GM23248 (cell line): Measurements from ENCODE around the gene TRIM25. TPM values are rescaled to one million over a fixed set of nuclear protein-coding genes. Genes with fewer than 3 reads are reported as not detected.

Experiments used
- DNase-seq: peaks from one replicate; pipeline ENCODE4 v3.0.0-alpha.2; 2015
- H2AFZ ChIP-seq: fragments of 200-600 bp; sonication (generic); 2 replicates; pipeline ENCODE4 v1.6.1; 2016; ENCODE audit warnings: antibody characterized with exemption
- H3F3A ChIP-seq: fragments of 200-600 bp; sonication (generic); 2 replicates; pipeline ENCODE4 v1.6.1; 2016; ENCODE audit warnings: mild to moderate bottlenecking, antibody characterized with exemption, mixed run types; ENCODE audit not compliant: insufficient read depth
- H3K27ac ChIP-seq: fragments of 200-600 bp; sonication (generic); 2 replicates; pipeline ENCODE4 v1.5.1; 2016; ENCODE audit warnings: mild to moderate bottlenecking
- H3K27me3 ChIP-seq: fragments of 200-600 bp; sonication (generic); replicated peaks from 2 replicates; pipeline ENCODE4 v1.6.1; 2016; ENCODE audit warnings: mild to moderate bottlenecking; ENCODE audit not compliant: insufficient read depth
- H3K36me3 ChIP-seq: fragments of 200-600 bp; sonication (generic); 2 replicates; pipeline ENCODE4 v1.6.1; 2016; ENCODE audit warnings: low read depth, mild to moderate bottlenecking
- H3K4me1 ChIP-seq: fragments of 200-600 bp; sonication (generic); 2 replicates; pipeline ENCODE4 v1.6.1; 2016; ENCODE audit warnings: mild to moderate bottlenecking; ENCODE audit not compliant: insufficient read depth
- H3K4me2 ChIP-seq: fragments of 200-600 bp; sonication (generic); one replicate; pipeline ENCODE4 v1.6.1; 2016; ENCODE audit warnings: mild to moderate bottlenecking; ENCODE audit not compliant: unreplicated experiment
- H3K4me3 ChIP-seq: fragments of 200-600 bp; sonication (generic); 2 replicates; pipeline ENCODE4 v1.5.1; 2016; ENCODE audit warnings: mild to moderate bottlenecking
- H3K79me2 ChIP-seq: fragments of 200-600 bp; sonication (generic); 2 replicates; pipeline ENCODE4 v1.6.1; 2016; ENCODE audit warnings: mild to moderate bottlenecking; ENCODE audit not compliant: insufficient read depth
- H3K9ac ChIP-seq: fragments of 200-600 bp; sonication (generic); 2 replicates; pipeline ENCODE4 v1.6.1; 2016; ENCODE audit warnings: mild to moderate bottlenecking
- H3K9me2 ChIP-seq: fragments of 200-600 bp; sonication (generic); 2 replicates; pipeline ENCODE4 v1.6.1; 2016; ENCODE audit warnings: mixed run types, mild to moderate bottlenecking, moderate library complexity; ENCODE audit not compliant: insufficient read depth
- H3K9me3 ChIP-seq: fragments of 200-600 bp; sonication (generic); one replicate; pipeline ENCODE4 v1.6.1; 2017; ENCODE audit warnings: low read depth
- H4K20me1 ChIP-seq: fragments of 200-600 bp; sonication (generic); 2 replicates; pipeline ENCODE4 v1.6.0; 2016; ENCODE audit not compliant: insufficient read depth
- EZH2 ChIP-seq: fragments of 200-600 bp; sonication (generic); IDR thresholded peaks from 2 replicates; pipeline ENCODE4 v1.6.1; 2018; ENCODE audit warnings: antibody characterized with exemption, mild to moderate bottlenecking; ENCODE audit not compliant: insufficient read depth, poor library complexity, severe bottlenecking
- EZH2phosphoT487 ChIP-seq: fragments of 200-600 bp; sonication (generic); IDR thresholded peaks from 2 replicates; pipeline ENCODE4 v1.6.1; 2018; ENCODE audit warnings: antibody characterized with exemption, moderate library complexity, mild to moderate bottlenecking, low read depth; ENCODE audit not compliant: insufficient read depth
- WGBS, 2 experiments: methylation state at CpG; one replicate each; pipeline ENCODE4 v1.1.6; 2015 to 2017; ENCODE audit warnings: low lambda C conversion rate in 2 of 2, low coverage in 1 of 2; ENCODE audit errors: missing lambda C conversion rate in 2 of 2; 5-methylcytosine and 5-hydroxymethylcytosine counted together
- in situ Hi-C: fragments of 300-500 bp; cut with MboI; formaldehyde crosslinking; loops from 2 replicates; pipeline ENCODE4 v1.15.0; 2020
- polyA plus RNA-seq: library from polyadenylated mRNA; unstranded; fragments of >200 nt; fragmentation: Nextera tagmentation; extraction: Ambion mirVana; gene quantifications from 2 replicates; pipeline ENCODE4 v1.2.1, GENCODE V29; 2016
- total RNA-seq: library from RNA; depleted of rRNA; stranded (reverse); fragments of >200 nt; shearing (Covaris generic); gene quantifications from 2 replicates; pipeline ENCODE4 v1.2.3, GENCODE V29; 2014

Gene TRIM25
- total and polyA plus RNA-seq, 2 experiments from 2014 or later, result 22.2 to 27.3 TPM

GRCh38 chr17:56917559-56918296 is 3.9 kb upstream of the TRIM25 start:
- no peak overlapping the region for H2AFZ ChIP-seq
- TF ChIP-seq EZH2phosphoT487 (no peak), EZH2 (no peak)
- H3K9ac ChIP-seq, result no peak overlapping the region
- 56 to 66% methylated on average over 4 of the region's 4 CpGs for WGBS, 2 experiments
- H3F3A ChIP-seq, result peaks cover 29% of the 10 kb centered on the region
- no peaks in the 10 kb centered on the region for H4K20me1 ChIP-seq
- no peak overlapping the region for H3K4me2 ChIP-seq
- peaks cover 23% of the 10 kb centered on the region for H3K79me2 ChIP-seq
- H3K27me3 ChIP-seq, result no peaks in the 10 kb centered on the region
- no peaks in the 10 kb centered on the region for H3K9me2 ChIP-seq
- H3K36me3 ChIP-seq, result no peaks in the 10 kb centered on the region
- H3K4me3 ChIP-seq, result no peak overlapping the region
- no peak overlapping the region for H3K27ac ChIP-seq
- H3K4me1 ChIP-seq, result peaks cover 21% of the 10 kb centered on the region
- DNase-seq, result peak; percentile 57
- H3K9me3 ChIP-seq, result peaks cover 4% of the 10 kb centered on the region
- in situ Hi-C loops, result no loop called here

- Histone ChIP-seq H3K4me2 (peak overlapping the region; percentile 100), H3K27ac (peak overlapping the region; percentile 89), H3K27me3 (no peaks in the 10 kb centered on the region), H3K4me3 (peak overlapping the region; percentile 90), H3K79me2 (peaks cover 53% of the 10 kb centered on the region), H3K9me3 (peaks cover 4% of the 10 kb centered on the region), H3K4me1 (peaks cover 30% of the 10 kb centered on the region), H3K9me2 (no peaks in the 10 kb centered on the region), H3K9ac (peak overlapping the region; percentile 94), H4K20me1 (no peaks in the 10 kb centered on the region), H3K36me3 (no peaks in the 10 kb centered on the region), H3F3A (peaks cover 29% of the 10 kb centered on the region), H2AFZ (peak overlapping the region; percentile 86)
- peak; percentile 68 for DNase-seq
- TF ChIP-seq EZH2, result no peak
- no peak for TF ChIP-seq EZH2phosphoT487
- 3 to 4% methylated on average over 14 of the region's 14 CpGs for WGBS, 2 experiments
- in situ Hi-C loops, result no loop called here
Measured at GRCh38 chr17:56914581-56915273, 878 bp upstream of the TRIM25 start.

DNA sequence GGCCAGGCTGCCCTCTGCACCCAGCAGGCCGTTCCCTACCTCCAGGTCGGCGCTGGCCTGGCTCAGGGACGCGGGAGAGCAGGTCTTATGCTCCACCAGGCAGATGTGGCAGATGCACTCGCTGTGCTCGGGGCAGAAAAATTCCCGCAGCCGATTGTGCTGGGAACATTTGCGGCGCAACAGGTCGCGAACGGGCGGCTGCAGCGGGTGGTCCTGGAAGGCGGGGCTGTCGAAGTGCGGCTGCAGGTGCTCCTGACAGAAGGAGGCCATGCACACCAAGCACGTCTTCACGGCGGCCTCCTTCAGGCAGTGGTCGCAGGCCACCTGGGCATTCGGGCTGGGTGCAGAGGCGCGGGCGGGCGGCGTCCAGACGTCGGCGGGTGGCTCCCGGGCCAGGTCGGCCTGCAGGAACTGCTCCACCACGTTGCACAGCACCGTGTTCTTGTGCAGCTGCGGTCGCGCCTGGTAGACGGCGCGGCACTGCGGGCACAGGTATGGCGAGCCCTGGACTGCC is 439 bp downstream of the TRIM25 start:
- peak overlapping the region; percentile 89 for H3K27ac ChIP-seq
- in situ Hi-C loops, result no loop called here

DNA sequence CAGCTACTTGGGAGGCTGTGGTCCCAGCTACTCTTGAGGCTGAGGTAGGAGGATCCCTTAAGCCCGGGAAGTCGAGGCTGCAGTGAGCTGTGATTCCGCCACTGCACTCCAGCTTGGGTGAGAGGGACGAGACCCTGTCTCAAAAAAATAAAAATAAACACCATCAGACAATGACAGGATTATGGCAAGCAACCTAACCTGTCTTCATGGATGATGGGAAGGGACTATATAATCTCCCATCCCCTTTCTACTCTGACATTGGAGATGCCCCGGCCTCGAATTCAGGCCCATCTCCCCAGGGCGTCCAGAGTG is 893 bp downstream of the TRIM25 start:
- peak overlapping the region; percentile 94 for H3K9ac ChIP-seq
- H2AFZ ChIP-seq, result peak overlapping the region; percentile 86

More for the DNA sequence above, 439 bp downstream of the TRIM25 start:
- DNase-seq, result peak; percentile 58
- peak overlapping the region; percentile 86 for H2AFZ ChIP-seq
- H3K4me2 ChIP-seq, result peak overlapping the region; percentile 100
- H3K79me2 ChIP-seq, result peaks cover 66% of the 10 kb centered on the region
- peak overlapping the region; percentile 90 for H3K4me3 ChIP-seq
- peaks cover 4% of the 10 kb centered on the region for H3K9me3 ChIP-seq
- H3K27me3 ChIP-seq, result no peaks in the 10 kb centered on the region
- 0 to 1% methylated on average over 42 of the region's 44 CpGs for WGBS, 2 experiments
- H3K36me3 ChIP-seq, result 0 out of 2 replicates have a peak, but pooled peaks cover 2% of the 10 kb centered on the region
- H3K4me1 ChIP-seq, result peaks cover 30% of the 10 kb centered on the region
- peak overlapping the region; percentile 94 for H3K9ac ChIP-seq
- H4K20me1 ChIP-seq, result no peaks in the 10 kb centered on the region
- H3F3A ChIP-seq, result peaks cover 29% of the 10 kb centered on the region
- no peaks in the 10 kb centered on the region for H3K9me2 ChIP-seq
- TF ChIP-seq EZH2phosphoT487, result no peak
- TF ChIP-seq EZH2, result no peak

More for the DNA sequence above, 893 bp downstream of the TRIM25 start:
- WGBS, 2 experiments, result 19 to 20% methylated on average over 7 of the region's 7 CpGs
- Histone ChIP-seq H3K27me3 (no peaks in the 10 kb centered on the region), H3K36me3 (peaks cover 6% of the 10 kb centered on the region; the same call in 1 of the 2 replicates), H3K4me3 (peak overlapping the region; percentile 90), H3K79me2 (peaks cover 68% of the 10 kb centered on the region), H4K20me1 (no peaks in the 10 kb centered on the region), H3K9me2 (no peaks in the 10 kb centered on the region), H3K4me1 (peaks cover 30% of the 10 kb centered on the region), H3K27ac (peak overlapping the region; percentile 89; the same call in 1 of the 2 replicates), H3K9me3 (peaks cover 4% of the 10 kb centered on the region), H3K4me2 (peak overlapping the region; percentile 100), H3F3A (peaks cover 29% of the 10 kb centered on the region)
- TF ChIP-seq EZH2phosphoT487 (no peak), EZH2 (no peak)
- in situ Hi-C loops, result no loop called here
- peak; percentile 8 for DNase-seq
